Measurements from ENCODE around the gene SMIM13.
"Not testable (repeated sequence)": the region's sequence is repeated elsewhere in the genome, so short reads cannot be mapped to it uniquely, and the experiment has no call there.

Gene SMIM13

GRCh38 chr6:11083956-11084355, 9.7 kb upstream of the SMIM13 start:
- DNase-seq (ENCODE audit: low spot score) = no peak

GRCh38 chr6:11085758-11086435, 7.7 kb upstream of the SMIM13 start:
- peak; percentile 80 for DNase-seq (ENCODE audit: low spot score)

- DNase-seq (ENCODE audit: low spot score) = not testable (repeated sequence)
These were observed 6.4 kb upstream of the SMIM13 start for GRCh38 chr6:11087141-11087812.

GRCh38 chr6:11089695-11090094, 3.9 kb upstream of the SMIM13 start:
- no peak for DNase-seq (ENCODE audit: low spot score)

- DNase-seq (ENCODE audit: low spot score) = not testable (repeated sequence)
These were observed 2.5 kb upstream of the SMIM13 start for GRCh38 chr6:11091141-11091540.

- DNase-seq (ENCODE audit: low spot score) = no peak
These were observed 812 bp upstream of the SMIM13 start for GRCh38 chr6:11092668-11093375.

GRCh38 chr6:11093376-11093625, 333 bp upstream of the SMIM13 start:
- no peak for DNase-seq (ENCODE audit: low spot score)

- peak; percentile 67 for DNase-seq (ENCODE audit: low spot score)
These were observed 797 bp downstream of the SMIM13 start for GRCh38 chr6:11094411-11094851.

- no peak for DNase-seq (ENCODE audit: low spot score)
These were observed 1.3 kb downstream of the SMIM13 start for GRCh38 chr6:11094941-11095340.

- peak; percentile 19 for DNase-seq (ENCODE audit: low spot score)
These were observed 2.5 kb downstream of the SMIM13 start for GRCh38 chr6:11096109-11096508.

GRCh38 chr6:11097476-11097875, 3.8 kb downstream of the SMIM13 start:
- no peak for DNase-seq (ENCODE audit: low spot score)

- no peak for DNase-seq (ENCODE audit: low spot score)
These were observed 4.4 kb downstream of the SMIM13 start for GRCh38 chr6:11098004-11098403.

GRCh38 chr6:11101417-11101816, 7.8 kb downstream of the SMIM13 start:
- no peak for DNase-seq (ENCODE audit: low spot score)

- no peak for DNase-seq (ENCODE audit: low spot score)
These were observed 9.4 kb downstream of the SMIM13 start for GRCh38 chr6:11103065-11103464.

- no peak for DNase-seq (ENCODE audit: low spot score)
These were observed 15.1 kb downstream of the SMIM13 start for GRCh38 chr6:11108726-11109125.

GRCh38 chr6:11110921-11111768, 17.5 kb downstream of the SMIM13 start, which contains the start of gene ERVFRD-1:
TSS of gene ERVFRD-1 (minus strand) at chr6:11111725. CDS start at chr6:11105310, 6,415 bp downstream.
- no peak for DNase-seq (ENCODE audit: low spot score)

GRCh38 chr6:11111769-11112437, 18.3 kb downstream of the SMIM13 start:
- no peak for DNase-seq (ENCODE audit: low spot score)

- peak; percentile 60 for DNase-seq (ENCODE audit: low spot score)
These were observed 19.4 kb downstream of the SMIM13 start for GRCh38 chr6:11113038-11113437.

GRCh38 chr6:11115808-11116536, 22.3 kb downstream of the SMIM13 start:
- peak; percentile 41 for DNase-seq (ENCODE audit: low spot score)

- no peak for DNase-seq (ENCODE audit: low spot score)
These were observed 26.8 kb downstream of the SMIM13 start for GRCh38 chr6:11120271-11121005.
